Endothelial cell of hepatic sinusoid (primary cell): ENCODE results near the gene KLHL30.

Source experiments
- in situ Hi-C: cut with HindIII; loops from 2 replicates; pipeline ENCODE4 v1.10.0; 2017; ENCODE audit warnings: low sequenced_read_pairs

The KLHL30 gene

GRCh38 chr2:238117199-238118154 is 21.0 kb upstream of the KLHL30 start:
- in situ Hi-C loops = no loop called here

GRCh38 chr2:238119756-238120462 is 18.6 kb upstream of the KLHL30 start:
- in situ Hi-C loops = no loop called here

GRCh38 chr2:238120463-238121298 is 17.8 kb upstream of the KLHL30 start:
- in situ Hi-C loops = no loop called here

GRCh38 chr2:238121511-238122286 is 16.8 kb upstream of the KLHL30 start:
- in situ Hi-C loops = no loop called here

- in situ Hi-C loops = no loop called here
Observed at GRCh38 chr2:238122287-238123217, 15.9 kb upstream of the KLHL30 start.

- in situ Hi-C loops = no loop called here
Observed at GRCh38 chr2:238123218-238123971, 15.1 kb upstream of the KLHL30 start.

GRCh38 chr2:238123991-238124470 is 14.4 kb upstream of the KLHL30 start:
- in situ Hi-C loops = no loop called here

- in situ Hi-C loops = no loop called here
Observed at GRCh38 chr2:238124488-238125126, 13.9 kb upstream of the KLHL30 start.

GRCh38 chr2:238125127-238125885 is 13.2 kb upstream of the KLHL30 start:
- in situ Hi-C loops = no loop called here

- in situ Hi-C loops = no loop called here
Observed at GRCh38 chr2:238126338-238126737, 12.1 kb upstream of the KLHL30 start.

- in situ Hi-C loops = no loop called here
Observed at GRCh38 chr2:238126775-238127164, 11.7 kb upstream of the KLHL30 start.

- in situ Hi-C loops = no loop called here
Observed at GRCh38 chr2:238127165-238128060, 11.1 kb upstream of the KLHL30 start.

- in situ Hi-C loops = no loop called here
Observed at GRCh38 chr2:238128061-238128440, 10.4 kb upstream of the KLHL30 start.

- in situ Hi-C loops = no loop called here
Observed at GRCh38 chr2:238128534-238129001, 9.9 kb upstream of the KLHL30 start.

- in situ Hi-C loops = no loop called here
Observed at GRCh38 chr2:238129166-238130010, 9.1 kb upstream of the KLHL30 start.
